Cardiac muscle cell (in vitro differentiated cells and primary cell): ENCODE data around the gene CANT1. TPM values are rescaled to one million over a fixed set of nuclear protein-coding genes. Genes with fewer than 3 reads are reported as not detected.

ENCODE experiments used
- DNase-seq, 2 donors: peaks; one replicate each; pipeline versions ENCODE4 v3.0.0 to v3.0.0-alpha.2; 2010 to 2017; ENCODE audit warnings: low read depth in 1 of 2, low spot score in 1 of 2
- H3K27ac ChIP-seq: fragments of 200-600 bp; sonication (generic); 2 replicates; pipeline ENCODE4 v1.5.1; 2016
- H3K27me3 ChIP-seq: fragments of 200-600 bp; sonication (generic); 2 replicates; pipeline ENCODE4 v1.6.0; 2016; ENCODE audit warnings: control low read depth
- H3K36me3 ChIP-seq: fragments of 200-600 bp; sonication (generic); 2 replicates; pipeline ENCODE4 v1.5.1; 2016; ENCODE audit warnings: control low read depth
- H3K4me1 ChIP-seq: fragments of 200-600 bp; sonication (generic); 2 replicates; pipeline ENCODE4 v1.8.1; 2017; ENCODE audit warnings: low read depth, mild to moderate bottlenecking, mixed run types
- H3K4me3 ChIP-seq: fragments of 200-600 bp; sonication (generic); 2 replicates; pipeline ENCODE4 v1.5.1; 2016; ENCODE audit warnings: mild to moderate bottlenecking
- H3K9me3 ChIP-seq: fragments of 200-600 bp; sonication (generic); 2 replicates; pipeline ENCODE4 v1.5.1; 2017; ENCODE audit warnings: low read depth, mild to moderate bottlenecking, control low read depth
- CTCF ChIP-seq: IDR thresholded peaks from 2 replicates; pipeline ENCODE4 v1.5.1; 2012; ENCODE audit warnings: low read depth, mild to moderate bottlenecking, low read length
- polyA plus RNA-seq: library from polyadenylated mRNA; unstranded; fragments of >200 nt; fragmentation: Nextera tagmentation; extraction: Ambion mirVana; gene quantifications from 2 replicates; pipeline ENCODE4 v1.2.1, GENCODE V29; 2016
- total RNA-seq: library from RNA; depleted of rRNA; stranded (reverse); fragments of >200 nt; gene quantifications from 2 replicates; pipeline ENCODE4 v1.2.3, GENCODE V29; 2016

Gene CANT1
- total and polyA plus RNA-seq, 2 experiments from 2014 or later = 33.6 to 55.3 TPM

- no peaks in the 10 kb centered on the region for H3K27me3 ChIP-seq
- H3K36me3 ChIP-seq = peaks cover 14% of the 10 kb centered on the region
- no peak overlapping the region for H3K27ac ChIP-seq
- H3K4me3 ChIP-seq = no peak overlapping the region
- no peak for DNase-seq
- H3K9me3 ChIP-seq = no peaks in the 10 kb centered on the region
- TF ChIP-seq CTCF = no peak
- H3K4me1 ChIP-seq = no peaks in the 10 kb centered on the region
Measured at GRCh38 chr17:78999056-78999768, 10.4 kb downstream of the CANT1 start.

GRCh38 chr17:78998311-78999055, 11.1 kb downstream of the CANT1 start:
- Histone ChIP-seq H3K36me3 (peaks cover 14% of the 10 kb centered on the region), H3K4me3 (no peak overlapping the region), H3K27me3 (no peaks in the 10 kb centered on the region), H3K27ac (no peak overlapping the region), H3K4me1 (no peaks in the 10 kb centered on the region), H3K9me3 (no peaks in the 10 kb centered on the region)
- no peak for TF ChIP-seq CTCF
- DNase-seq = peak in 1 of 2 donors; percentile 14

- Histone ChIP-seq H3K27me3 (no peaks in the 10 kb centered on the region), H3K27ac (no peak overlapping the region), H3K4me1 (no peaks in the 10 kb centered on the region), H3K9me3 (no peaks in the 10 kb centered on the region), H3K4me3 (no peak overlapping the region), H3K36me3 (peaks cover 14% of the 10 kb centered on the region)
- no peak for TF ChIP-seq CTCF
- no peak for DNase-seq
Measured at GRCh38 chr17:78997881-78998280, 11.7 kb downstream of the CANT1 start.

GRCh38 chr17:78997231-78997741, 12.3 kb downstream of the CANT1 start:
- Histone ChIP-seq H3K4me1 (no peaks in the 10 kb centered on the region), H3K9me3 (no peaks in the 10 kb centered on the region), H3K27me3 (no peaks in the 10 kb centered on the region), H3K4me3 (no peak overlapping the region), H3K27ac (no peak overlapping the region), H3K36me3 (peaks cover 14% of the 10 kb centered on the region)
- TF ChIP-seq CTCF = no peak
- no peak for DNase-seq

GRCh38 chr17:78996781-78997201, 12.8 kb downstream of the CANT1 start:
- peaks cover 14% of the 10 kb centered on the region for H3K36me3 ChIP-seq
- H3K4me1 ChIP-seq = no peaks in the 10 kb centered on the region
- H3K27me3 ChIP-seq = no peaks in the 10 kb centered on the region
- no peak overlapping the region for H3K4me3 ChIP-seq
- no peak for TF ChIP-seq CTCF
- no peak for DNase-seq
- no peak overlapping the region for H3K27ac ChIP-seq
- H3K9me3 ChIP-seq = no peaks in the 10 kb centered on the region
